Measurements from ENCODE around the gene ADH6. TPM values are rescaled to one million over a fixed set of nuclear protein-coding genes. Genes with fewer than 3 reads are reported as not detected.

Gene ADH6
- total RNA-seq, 6 experiments from 2014 or later, result 73.9 to 213 (median 124) TPM

DNA sequence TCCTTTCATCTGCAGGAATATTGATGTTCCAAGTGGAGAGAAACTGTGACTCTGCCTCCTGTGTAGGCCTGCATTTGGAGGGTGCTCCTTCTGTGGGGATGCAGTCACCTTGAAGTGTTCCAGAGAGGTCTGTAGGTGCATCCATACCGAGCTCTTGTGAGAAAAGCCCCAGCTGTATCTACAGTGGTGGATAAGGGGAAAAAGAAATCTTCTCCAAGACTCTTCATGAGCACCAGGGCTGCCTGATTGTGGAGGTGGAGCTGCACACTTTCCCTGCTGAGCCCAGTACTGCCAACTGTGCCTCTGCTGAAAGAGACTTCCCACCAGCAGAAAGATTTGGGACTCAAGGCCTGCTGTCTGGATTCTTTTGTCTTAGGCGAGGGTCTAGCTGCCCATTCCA, 39.9 kb downstream of the ADH6 start:
- Histone ChIP-seq H3K9me3 (no peaks in the 10 kb centered on the region), H3K27me3 (no peaks in the 10 kb centered on the region), H3K36me3 (no peaks in the 10 kb centered on the region), H3K4me3 (no peak overlapping the region), H3K4me1 (no peaks in the 10 kb centered on the region), H3K27ac (no peak overlapping the region)
- WGBS (ENCODE audit: insufficient coverage, low coverage, low lambda C conversion rate, missing lambda C conversion rate), result 40% methylated on average over 1 of the region's 2 CpGs
- DNase-seq (no peak), ATAC-seq (no peak)
- intact Hi-C loops (cut with DNase I), result no loop called here
- no peak for TF ChIP-seq POLR2A (IDR thresholded peaks at IDR 0.05)
- TF ChIP-seq, protein P1, sequence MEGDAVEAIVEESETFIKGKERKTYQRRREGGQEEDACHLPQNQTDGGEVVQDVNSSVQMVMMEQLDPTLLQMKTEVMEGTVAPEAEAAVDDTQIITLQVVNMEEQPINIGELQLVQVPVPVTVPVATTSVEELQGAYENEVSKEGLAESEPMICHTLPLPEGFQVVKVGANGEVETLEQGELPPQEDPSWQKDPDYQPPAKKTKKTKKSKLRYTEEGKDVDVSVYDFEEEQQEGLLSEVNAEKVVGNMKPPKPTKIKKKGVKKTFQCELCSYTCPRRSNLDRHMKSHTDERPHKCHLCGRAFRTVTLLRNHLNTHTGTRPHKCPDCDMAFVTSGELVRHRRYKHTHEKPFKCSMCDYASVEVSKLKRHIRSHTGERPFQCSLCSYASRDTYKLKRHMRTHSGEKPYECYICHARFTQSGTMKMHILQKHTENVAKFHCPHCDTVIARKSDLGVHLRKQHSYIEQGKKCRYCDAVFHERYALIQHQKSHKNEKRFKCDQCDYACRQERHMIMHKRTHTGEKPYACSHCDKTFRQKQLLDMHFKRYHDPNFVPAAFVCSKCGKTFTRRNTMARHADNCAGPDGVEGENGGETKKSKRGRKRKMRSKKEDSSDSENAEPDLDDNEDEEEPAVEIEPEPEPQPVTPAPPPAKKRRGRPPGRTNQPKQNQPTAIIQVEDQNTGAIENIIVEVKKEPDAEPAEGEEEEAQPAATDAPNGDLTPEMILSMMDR (IDR thresholded peaks at IDR 0.05), result no peak

DNA sequence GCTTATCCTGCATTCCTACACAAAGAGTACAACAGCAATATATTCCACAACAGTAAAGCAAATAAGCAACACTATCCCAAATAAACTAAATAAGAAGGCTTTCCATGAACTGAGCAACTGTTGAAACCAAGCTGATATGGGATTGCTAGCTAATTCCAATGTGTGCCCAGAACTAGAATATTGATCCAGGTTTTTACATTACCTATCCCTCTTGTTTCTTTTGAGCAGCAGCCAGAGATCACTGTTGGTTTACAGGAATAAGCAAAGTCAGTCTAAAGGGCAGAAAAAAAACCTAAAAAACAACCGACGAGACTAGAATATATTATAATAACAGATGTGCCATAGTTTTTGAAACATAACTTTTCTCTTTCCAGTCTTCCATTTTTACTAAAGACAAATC, 52.5 kb downstream of the ADH6 start:
- 6% methylated on average over 2 of the region's 2 CpGs for WGBS (ENCODE audit: insufficient coverage, low coverage, low lambda C conversion rate, missing lambda C conversion rate)
- no peak for TF ChIP-seq POLR2A (IDR thresholded peaks at IDR 0.05)
- TF ChIP-seq, protein P1 (IDR thresholded peaks at IDR 0.05), result no peak
- peak overlapping the region; percentile 9 to 77 (median 73) for H3K27ac ChIP-seq
- H3K4me1 ChIP-seq, result peaks cover 0 to 40% (median 12%) of the 10 kb centered on the region in 4 donors
- H3K36me3 ChIP-seq, result no peaks in the 10 kb centered on the region
- H3K9me3 ChIP-seq, result no peaks in the 10 kb centered on the region
- ATAC-seq (peak; percentile 86 to 94 (median 88)), DNase-seq (peak in 1 of 3 donors; percentile 51)
- intact Hi-C loops (cut with DNase I), result no loop called here
- H3K27me3 ChIP-seq, result no peaks in the 10 kb centered on the region
- no peak overlapping the region for H3K4me3 ChIP-seq

DNA sequence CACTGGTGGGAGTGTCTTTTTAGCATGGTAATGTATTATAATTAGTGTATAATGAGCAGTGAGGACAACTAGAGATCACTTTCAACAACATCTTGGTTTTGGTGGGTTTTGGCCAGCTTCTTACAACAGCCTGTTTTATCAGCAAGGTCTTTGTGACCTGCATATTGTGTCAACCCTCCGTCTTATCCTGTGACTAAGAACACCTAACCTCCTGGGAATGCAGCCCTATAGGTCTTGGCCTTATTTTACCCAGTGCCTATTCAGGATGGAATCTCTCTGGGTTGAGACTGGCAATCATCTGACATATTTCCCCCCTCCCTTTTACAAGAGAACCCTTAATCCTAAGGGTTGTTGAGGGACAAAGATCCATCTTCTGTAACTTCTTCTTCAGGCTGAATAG, 53.1 kb downstream of the ADH6 start:
- Histone ChIP-seq H3K36me3 (no peaks in the 10 kb centered on the region), H3K9me3 (no peaks in the 10 kb centered on the region), H3K27ac (peak overlapping the region in 2 of 3 donors; percentile 73 to 77), H3K27me3 (no peaks in the 10 kb centered on the region), H3K4me1 (peaks cover 0 to 46% (median 13%) of the 10 kb centered on the region in 4 donors), H3K4me3 (no peak overlapping the region)
- no peak for TF ChIP-seq POLR2A (IDR thresholded peaks at IDR 0.05)
- intact Hi-C loops (cut with DNase I), result no loop called here
- no peak for DNase-seq
- WGBS (ENCODE audit: insufficient coverage, low coverage, low lambda C conversion rate, missing lambda C conversion rate), result 22% methylated on average over 1 of the region's 1 CpG
- ATAC-seq, result peak; percentile 3 to 31 (median 22)

DNA sequence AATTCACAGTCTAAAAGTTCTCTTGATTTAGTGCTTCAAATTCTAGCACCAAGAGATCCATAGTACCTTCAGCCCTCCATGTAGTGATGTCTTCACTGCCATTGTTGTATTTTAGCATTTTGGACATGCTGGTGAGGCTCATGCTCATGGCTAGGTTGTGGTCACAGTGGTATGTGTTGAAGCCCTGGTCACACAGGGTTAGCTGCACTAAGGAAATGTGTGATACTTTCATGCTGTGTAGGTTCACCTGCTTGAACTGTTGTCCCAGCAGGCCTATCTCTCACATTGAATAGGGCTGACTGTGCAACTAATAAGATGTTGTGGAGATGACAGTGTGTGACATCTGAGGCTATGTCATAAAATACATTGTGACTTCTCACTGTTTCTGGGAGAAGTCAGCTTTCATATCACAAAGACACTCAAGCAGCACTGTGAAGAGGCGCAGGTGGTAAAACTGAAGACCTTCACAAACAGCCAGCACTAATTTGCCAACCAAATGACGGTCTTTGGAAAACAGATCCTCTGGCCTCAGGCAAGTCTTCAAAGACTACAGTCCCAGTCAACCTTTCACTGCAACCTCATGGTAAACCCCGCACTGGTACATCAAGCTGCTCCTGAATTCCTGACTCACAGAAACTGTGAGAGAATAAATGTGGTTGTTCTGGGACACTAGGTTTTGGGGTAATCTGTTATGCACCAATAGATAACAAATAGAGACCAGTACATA, 57.5 kb downstream of the ADH6 start:
- Histone ChIP-seq H3K27me3 (no peaks in the 10 kb centered on the region), H3K4me1 (peaks cover 0 to 53% (median 15%) of the 10 kb centered on the region in 4 donors), H3K27ac (peak overlapping the region in 1 of 3 donors; percentile 9), H3K4me3 (no peak overlapping the region), H3K36me3 (no peaks in the 10 kb centered on the region), H3K9me3 (no peaks in the 10 kb centered on the region)
- ATAC-seq, result no peak
- DNase-seq, result no peak
- WGBS (ENCODE audit: insufficient coverage, low coverage, low lambda C conversion rate, missing lambda C conversion rate), result 96% methylated on average over 3 of the region's 3 CpGs
- intact Hi-C loops (cut with DNase I), result no loop called here
- TF ChIP-seq, protein P1 (IDR thresholded peaks at IDR 0.05), result no peak
- TF ChIP-seq POLR2A (IDR thresholded peaks at IDR 0.05), result no peak

DNA sequence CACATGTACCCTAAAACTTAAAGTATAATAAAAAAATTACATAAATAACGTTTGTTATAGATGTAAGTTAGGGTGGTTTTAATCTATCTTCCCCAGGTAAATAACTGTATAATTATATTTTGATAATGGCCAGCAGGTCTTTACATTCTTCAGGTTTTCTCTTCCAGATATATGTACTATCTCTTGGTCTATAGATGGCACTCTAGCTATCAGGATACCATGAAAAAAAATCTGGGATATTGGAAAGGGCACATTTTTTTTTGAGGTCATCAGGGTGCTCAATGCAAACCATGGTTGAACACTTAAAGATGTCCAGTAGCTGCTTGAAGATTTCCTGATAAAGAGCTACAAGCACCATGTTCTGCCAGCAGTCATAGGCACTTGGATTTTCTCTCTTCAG, 59.3 kb downstream of the ADH6 start:
- Histone ChIP-seq H3K4me3 (no peak overlapping the region), H3K4me1 (peaks cover 0 to 57% (median 17%) of the 10 kb centered on the region in 4 donors), H3K27me3 (no peaks in the 10 kb centered on the region), H3K27ac (peak overlapping the region in 1 of 3 donors; percentile 41), H3K9me3 (no peaks in the 10 kb centered on the region), H3K36me3 (no peaks in the 10 kb centered on the region)
- WGBS (ENCODE audit: insufficient coverage, low coverage, low lambda C conversion rate, missing lambda C conversion rate), result 30% methylated on average over 1 of the region's 1 CpG
- intact Hi-C loops (cut with DNase I), result no loop called here
- peak in 3 of 4 donors; percentile 9 to 19 (median 17) for ATAC-seq
- no peak for DNase-seq
- TF ChIP-seq POLR2A (IDR thresholded peaks at IDR 0.05), result no peak
- TF ChIP-seq, protein P1 (IDR thresholded peaks at IDR 0.05), result peak in 3 of 4 donors; percentile 28 to 39 (median 36)
